ENCODE data around the gene MAPK8IP2.

The MAPK8IP2 gene

GRCh38 chr22:50622723-50623327 is 22.2 kb downstream of the MAPK8IP2 start:
- TF ChIP-seq CTCF (IDR thresholded peaks at IDR 0.05; ENCODE audit: low read length, missing control alignments), result no peak
- H3K4me3 ChIP-seq (replicated peaks; ENCODE audit: low read depth, low read length), result no peak overlapping the region
- DNase-seq (ENCODE audit: low read depth), result no peak

GRCh38 chr22:50624347-50625130 is 23.9 kb downstream of the MAPK8IP2 start:
- no peak for DNase-seq (ENCODE audit: low read depth)
- TF ChIP-seq CTCF (IDR thresholded peaks at IDR 0.05; ENCODE audit: low read length, missing control alignments), result no peak
- no peak overlapping the region for H3K4me3 ChIP-seq (replicated peaks; ENCODE audit: low read depth, low read length)

GRCh38 chr22:50625131-50625567 is 24.6 kb downstream of the MAPK8IP2 start:
- TF ChIP-seq CTCF (IDR thresholded peaks at IDR 0.05; ENCODE audit: low read length, missing control alignments), result no peak
- no peak overlapping the region for H3K4me3 ChIP-seq (replicated peaks; ENCODE audit: low read depth, low read length)
- DNase-seq (ENCODE audit: low read depth), result no peak

GRCh38 chr22:50625568-50626313 is 25.1 kb downstream of the MAPK8IP2 start:
- H3K4me3 ChIP-seq (replicated peaks; ENCODE audit: low read depth, low read length), result no peak overlapping the region
- no peak for TF ChIP-seq CTCF (IDR thresholded peaks at IDR 0.05; ENCODE audit: low read length, missing control alignments)
- no peak for DNase-seq (ENCODE audit: low read depth)

GRCh38 chr22:50626314-50626849 is 25.8 kb downstream of the MAPK8IP2 start:
- TF ChIP-seq CTCF (IDR thresholded peaks at IDR 0.05; ENCODE audit: low read length, missing control alignments), result no peak

GRCh38 chr22:50626850-50627641 is 26.5 kb downstream of the MAPK8IP2 start:
- no peak for DNase-seq (ENCODE audit: low read depth)
- H3K4me3 ChIP-seq (replicated peaks; ENCODE audit: low read depth, low read length), result peak overlapping the region; percentile 89
- no peak for TF ChIP-seq CTCF (IDR thresholded peaks at IDR 0.05; ENCODE audit: low read length, missing control alignments)

More at GRCh38 chr22:50626314-50626849, 25.8 kb downstream of the MAPK8IP2 start:
- no peak overlapping the region for H3K4me3 ChIP-seq (replicated peaks; ENCODE audit: low read depth, low read length)
- no peak for DNase-seq (ENCODE audit: low read depth)

Measured in fibroblast of pulmonary artery (primary cell).